Esophagus (tissue), 2 donors: ENCODE data around the gene RBM19. TPM values are rescaled to one million over a fixed set of nuclear protein-coding genes. Genes with fewer than 3 reads are reported as not detected.

ENCODE experiments used
- H3K27ac ChIP-seq, 2 donors: one replicate each; pipeline ENCODE4 v1.5.1; 2013; ENCODE audit warnings: low read depth in 2 of 2, mild to moderate bottlenecking in 2 of 2, inconsistent platforms in 1 of 2, low read length in 1 of 2, moderate library complexity in 1 of 2
- H3K27me3 ChIP-seq, 2 donors: one replicate each; pipeline ENCODE4 v1.6.1; 2013; ENCODE audit warnings: low read length in 2 of 2, control low read depth in 1 of 2, mild to moderate bottlenecking in 1 of 2; ENCODE audit not compliant: insufficient read depth in 2 of 2, control insufficient read depth in 1 of 2
- H3K36me3 ChIP-seq, 2 donors: one replicate each; pipeline ENCODE4 v1.6.1; 2013; ENCODE audit warnings: low read length in 1 of 2; ENCODE audit not compliant: control insufficient read depth in 2 of 2, insufficient read depth in 2 of 2
- H3K4me1 ChIP-seq, 2 donors: one replicate each; pipeline ENCODE4 v1.6.1; 2013; ENCODE audit warnings: low read length in 1 of 2; ENCODE audit not compliant: control insufficient read depth in 2 of 2, insufficient read depth in 2 of 2
- H3K4me3 ChIP-seq, 2 donors: one replicate each; pipeline ENCODE4 v1.5.1; 2013; ENCODE audit warnings: low read length in 2 of 2, mild to moderate bottlenecking in 2 of 2, low read depth in 1 of 2, moderate library complexity in 1 of 2
- H3K9me3 ChIP-seq, 2 donors: one replicate each; pipeline ENCODE4 v1.6.1; 2013; ENCODE audit warnings: mild to moderate bottlenecking in 2 of 2, low read depth in 1 of 2, low read length in 1 of 2, moderate library complexity in 1 of 2; ENCODE audit not compliant: control insufficient read depth in 2 of 2, insufficient read depth in 1 of 2
- WGBS, 2 donors: extraction: QIAGEN DNeasy Blood & Tissue Kit; methylation state at CpG; one replicate each; pipeline ENCODE4 v1.1.7; 2013; 5-methylcytosine and 5-hydroxymethylcytosine counted together
- polyA plus RNA-seq, 2 donors: library from polyadenylated mRNA; stranded (reverse); fragments of 200-250 nt; gene quantifications; one replicate each; pipeline ENCODE4 v1.2.3, GENCODE V29; 2013
- donor health status: healthy with polysubstance abuse.
- donor health status: Bipolar disorder and iron deficiency.

Gene RBM19
- polyA plus RNA-seq, 2 donors: 10.2 to 18.5 TPM

DNA sequence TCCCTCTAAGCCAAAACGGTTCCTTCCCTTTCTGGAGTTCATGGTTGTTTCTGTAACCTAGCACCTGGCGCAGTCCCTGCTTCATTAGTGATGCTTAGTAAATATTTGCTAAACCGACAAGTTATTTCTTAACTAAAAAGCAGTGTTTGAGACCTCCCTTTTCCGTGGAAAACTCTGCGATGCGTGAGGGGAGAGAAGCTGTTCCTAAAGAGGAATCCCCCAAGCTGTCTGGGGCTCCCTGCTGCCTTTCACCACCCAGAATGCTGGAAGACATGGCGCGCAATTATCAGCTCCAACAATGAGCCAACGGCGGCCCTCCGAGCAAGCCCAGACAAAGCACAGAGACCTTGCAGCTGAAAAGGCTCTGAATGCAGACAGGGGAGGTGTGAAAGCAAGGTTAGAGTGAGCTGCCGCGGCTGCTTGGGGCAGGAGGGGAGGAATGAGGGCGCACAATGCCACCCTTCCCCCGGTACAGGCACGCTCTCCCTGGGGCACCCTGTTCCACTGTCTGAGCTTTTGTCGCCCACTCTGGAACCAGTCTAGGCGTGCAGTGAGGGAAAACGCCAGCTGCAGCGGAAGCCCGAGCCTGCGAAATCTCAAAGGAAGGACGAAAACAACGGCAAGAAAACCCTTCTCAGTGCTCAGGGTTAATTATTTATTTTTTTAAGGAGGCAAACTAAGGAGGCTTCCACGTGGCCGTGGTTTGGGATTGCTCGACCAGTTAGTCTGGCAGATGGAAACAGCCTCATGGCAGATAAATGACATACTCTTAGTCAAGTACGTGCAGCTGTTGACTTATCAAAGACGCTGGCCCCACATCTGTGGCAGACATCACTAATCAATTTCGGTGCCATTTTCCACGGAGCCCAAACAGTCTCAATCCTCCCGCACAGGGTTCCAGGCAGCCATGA, 66.3 kb downstream of the RBM19 start:
- Histone ChIP-seq H3K27ac (peak overlapping the region; percentile 20 to 70), H3K36me3 (peaks cover 4 to 6% of the 10 kb centered on the region in 2 donors), H3K27me3 (no peaks in the 10 kb centered on the region), H3K4me1 (peaks cover 0 to 3% of the 10 kb centered on the region in 2 donors), H3K4me3 (no peak overlapping the region), H3K9me3 (no peaks in the 10 kb centered on the region)
- WGBS, 2 donors: 48 to 56% methylated on average over 32 of the region's 32 CpGs

DNA sequence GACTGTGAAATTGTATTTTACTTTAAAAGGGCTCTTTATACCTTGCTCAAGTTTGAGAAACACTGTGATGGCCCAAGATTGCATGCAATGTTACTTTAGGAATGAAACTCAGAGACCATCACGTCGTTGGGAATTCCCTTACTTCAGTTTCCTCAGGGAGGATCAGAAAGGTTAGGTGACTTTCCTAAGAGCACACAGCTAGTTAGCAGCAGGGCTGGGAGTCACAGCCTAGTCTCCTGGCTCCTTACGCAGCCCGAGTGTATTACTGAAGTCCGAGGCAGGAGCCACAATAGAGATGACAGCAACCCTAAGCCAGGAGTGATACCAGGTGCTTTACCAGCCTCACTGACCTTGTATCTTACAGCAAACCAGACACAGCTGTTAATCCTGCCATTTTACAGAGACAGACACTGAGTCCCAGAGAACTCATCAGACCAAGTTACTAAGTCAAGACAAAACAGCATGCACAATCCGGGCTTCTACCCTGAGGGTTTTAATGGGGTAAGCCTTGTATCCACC, 67.0 kb downstream of the RBM19 start:
- WGBS, 2 donors: 64 to 66% methylated on average over 6 of the region's 6 CpGs
- Histone ChIP-seq H3K9me3 (no peaks in the 10 kb centered on the region), H3K36me3 (peaks cover 0 to 2% of the 10 kb centered on the region in 2 donors), H3K27ac (peak overlapping the region in 1 of 2 donors; percentile 15), H3K4me1 (peaks cover 0 to 3% of the 10 kb centered on the region in 2 donors), H3K4me3 (no peak overlapping the region), H3K27me3 (no peaks in the 10 kb centered on the region)

DNA sequence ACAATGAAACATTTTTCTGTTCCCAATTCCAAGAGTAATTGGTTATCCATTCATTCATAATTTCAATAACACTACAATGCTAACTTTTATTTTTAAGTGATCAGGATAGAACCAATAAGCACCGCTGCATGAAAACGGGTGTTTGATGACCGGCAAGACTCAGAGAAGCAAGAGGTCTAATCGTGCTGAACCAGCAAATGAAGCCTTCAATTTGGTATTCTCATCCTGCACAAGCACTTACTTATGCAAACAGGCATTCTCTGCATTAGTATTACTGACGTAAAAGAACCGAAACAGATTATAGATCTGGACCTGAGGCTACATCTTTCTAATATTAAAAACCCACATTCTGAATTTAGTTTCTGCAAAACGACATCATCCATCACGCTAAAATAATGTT, 67.7 kb downstream of the RBM19 start:
- H3K9me3 ChIP-seq: no peaks in the 10 kb centered on the region
- H3K27ac ChIP-seq: no peak overlapping the region
- H3K27me3 ChIP-seq: no peaks in the 10 kb centered on the region
- WGBS, 2 donors: 88% methylated on average over 8 of the region's 8 CpGs
- H3K4me3 ChIP-seq: no peak overlapping the region
- H3K36me3 ChIP-seq: peaks cover 0 to 3% of the 10 kb centered on the region in 2 donors
- peaks cover 0 to 3% of the 10 kb centered on the region in 2 donors for H3K4me1 ChIP-seq

- 78 to 87% methylated on average over 7 of the region's 7 CpGs for WGBS, 2 donors
- Histone ChIP-seq H3K27ac (no peak overlapping the region), H3K9me3 (no peaks in the 10 kb centered on the region), H3K4me3 (no peak overlapping the region), H3K27me3 (no peaks in the 10 kb centered on the region), H3K4me1 (peaks cover 0 to 3% of the 10 kb centered on the region in 2 donors), H3K36me3 (peaks cover 0 to 3% of the 10 kb centered on the region in 2 donors)
Measured at GRCh38 chr12:113897406-113897805, 68.7 kb downstream of the RBM19 start.

GRCh38 chr12:113896841-113897240, 69.3 kb downstream of the RBM19 start:
- H3K4me1 ChIP-seq: peaks cover 0 to 3% of the 10 kb centered on the region in 2 donors
- H3K27ac ChIP-seq: no peak overlapping the region
- H3K36me3 ChIP-seq: peaks cover 0 to 3% of the 10 kb centered on the region in 2 donors
- H3K27me3 ChIP-seq: no peaks in the 10 kb centered on the region
- WGBS, 2 donors: 95% methylated on average over 4 of the region's 4 CpGs
- H3K4me3 ChIP-seq: no peak overlapping the region
- no peaks in the 10 kb centered on the region for H3K9me3 ChIP-seq

- H3K4me1 ChIP-seq: peaks cover 0 to 3% of the 10 kb centered on the region in 2 donors
- 56 to 68% methylated on average over 7 of the region's 7 CpGs for WGBS, 2 donors
- H3K27me3 ChIP-seq: no peaks in the 10 kb centered on the region
- H3K4me3 ChIP-seq: no peak overlapping the region
- peaks cover 0 to 3% of the 10 kb centered on the region in 2 donors for H3K36me3 ChIP-seq
- no peak overlapping the region for H3K27ac ChIP-seq
- no peaks in the 10 kb centered on the region for H3K9me3 ChIP-seq
Measured at GRCh38 chr12:113896194-113896593, 69.9 kb downstream of the RBM19 start.

DNA sequence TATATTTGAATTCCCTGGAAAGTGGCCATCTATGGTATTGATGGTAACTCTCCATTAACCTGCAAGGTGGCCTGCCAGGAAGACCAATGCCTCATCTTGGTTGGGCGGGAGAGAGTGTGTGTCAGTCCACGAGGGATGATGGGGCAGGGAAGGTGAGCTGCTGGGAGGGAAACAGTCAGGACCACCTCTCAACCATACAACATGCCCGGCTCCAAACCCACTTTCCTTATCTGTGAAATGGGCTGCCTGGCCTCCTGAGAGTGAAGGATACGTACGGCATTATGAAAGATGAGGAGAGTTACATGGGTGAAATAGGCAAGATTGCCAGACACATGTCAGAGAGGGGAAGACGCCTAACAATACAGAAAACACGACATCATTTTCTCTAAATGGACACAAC, 70.9 kb downstream of the RBM19 start:
- H3K36me3 ChIP-seq: peaks cover 0 to 3% of the 10 kb centered on the region in 2 donors
- WGBS, 2 donors: 94 to 100% methylated on average over 7 of the region's 7 CpGs
- H3K4me1 ChIP-seq: peaks cover 0 to 3% of the 10 kb centered on the region in 2 donors
- H3K4me3 ChIP-seq: no peak overlapping the region
- H3K27ac ChIP-seq: no peak overlapping the region
- no peaks in the 10 kb centered on the region for H3K27me3 ChIP-seq
- H3K9me3 ChIP-seq: no peaks in the 10 kb centered on the region

DNA sequence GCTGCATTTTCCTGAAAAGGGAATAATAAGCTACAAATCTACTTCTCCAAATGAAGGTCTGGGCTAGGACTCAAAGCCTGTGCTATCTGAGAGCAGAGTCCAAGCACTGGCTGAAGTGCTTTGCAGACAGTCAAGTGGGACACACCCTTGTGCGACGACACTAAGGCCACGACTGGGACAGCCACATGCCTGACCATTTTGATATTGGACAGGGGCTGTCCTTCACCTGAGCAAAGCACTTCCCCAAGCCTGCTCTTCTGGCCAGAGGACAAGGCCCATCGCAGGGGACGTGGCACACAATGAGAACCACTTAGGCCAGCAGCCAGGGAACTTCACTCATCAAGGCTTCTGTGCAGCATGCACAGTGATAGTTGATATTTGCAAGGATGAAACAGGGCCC, 71.4 kb downstream of the RBM19 start:
- Histone ChIP-seq H3K9me3 (no peaks in the 10 kb centered on the region), H3K36me3 (peaks cover 0 to 3% of the 10 kb centered on the region in 2 donors), H3K4me1 (peaks cover 0 to 3% of the 10 kb centered on the region in 2 donors), H3K4me3 (no peak overlapping the region), H3K27ac (no peak overlapping the region), H3K27me3 (no peaks in the 10 kb centered on the region)
- 89 to 90% methylated on average over 5 of the region's 5 CpGs for WGBS, 2 donors

DNA sequence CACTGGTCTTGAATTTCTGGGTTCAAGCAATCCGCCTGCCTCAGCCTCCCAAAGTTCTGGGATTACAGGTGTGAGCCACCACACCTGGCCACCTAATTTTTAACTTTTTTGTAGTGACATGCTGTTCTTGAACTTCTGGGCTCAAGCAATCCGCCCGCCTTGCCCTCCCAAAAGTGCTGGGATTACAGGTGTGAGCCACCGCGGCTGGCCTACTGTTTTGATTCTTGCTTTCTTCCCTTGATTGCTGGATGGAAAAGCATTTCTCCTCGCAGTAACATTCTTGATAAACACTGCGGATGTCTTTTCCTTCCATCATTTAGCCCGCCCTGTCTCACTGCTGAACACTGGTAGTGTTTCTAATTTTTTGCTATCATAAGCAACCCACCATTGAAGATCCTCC, 72.9 kb downstream of the RBM19 start:
- Histone ChIP-seq H3K36me3 (peaks cover 0 to 8% of the 10 kb centered on the region in 2 donors), H3K9me3 (no peaks in the 10 kb centered on the region), H3K4me1 (peaks cover 0 to 3% of the 10 kb centered on the region in 2 donors), H3K27ac (no peak overlapping the region), H3K27me3 (no peaks in the 10 kb centered on the region), H3K4me3 (no peak overlapping the region)
- 98 to 99% methylated on average over 8 of the region's 8 CpGs for WGBS, 2 donors
